ENCODE measurements around the gene KIT. TPM values are rescaled to one million over a fixed set of nuclear protein-coding genes. Genes with fewer than 3 reads are reported as not detected.
A peak's percentile ranks its signal among the peaks of the same experiment; 100 is the strongest.

KIT gene
- total RNA-seq, 2 donors from 2014 or later, result 0.08 to 0.73 TPM

- Mint-ChIP-seq H3K36me3 (no peaks in the 10 kb centered on the region), H3K27ac (no peak overlapping the region), H3K9me3 (no peaks in the 10 kb centered on the region)
- ATAC-seq, result no peak
- DNase-seq (ENCODE audit: low spot score in 2 of 2), result no peak
Measured at GRCh38 chr4:54677853-54678650, 20.3 kb downstream of the KIT start.

- H3K36me3 Mint-ChIP-seq, result no peaks in the 10 kb centered on the region
- DNase-seq (ENCODE audit: low spot score in 2 of 2), result no peak
- no peak for ATAC-seq
- no peaks in the 10 kb centered on the region for H3K9me3 Mint-ChIP-seq
- peak overlapping the region in 1 of 2 donors; percentile 55 for H3K27ac Mint-ChIP-seq
Measured at GRCh38 chr4:54678826-54679225, 21.1 kb downstream of the KIT start.

- no peak for DNase-seq (ENCODE audit: low spot score in 2 of 2)
- H3K36me3 Mint-ChIP-seq, result no peaks in the 10 kb centered on the region
- no peak for ATAC-seq
- H3K9me3 Mint-ChIP-seq, result no peaks in the 10 kb centered on the region
- no peak overlapping the region for H3K27ac Mint-ChIP-seq
Measured at GRCh38 chr4:54679813-54680212, 22.1 kb downstream of the KIT start.

- Mint-ChIP-seq H3K9me3 (no peaks in the 10 kb centered on the region), H3K36me3 (no peaks in the 10 kb centered on the region), H3K27ac (no peak overlapping the region)
- ATAC-seq, result peak; percentile 75 to 84
- peak in 1 of 2 donors; percentile 63 for DNase-seq (ENCODE audit: low spot score in 2 of 2)
Measured at GRCh38 chr4:54683616-54684346, 26.0 kb downstream of the KIT start.

- Mint-ChIP-seq H3K27ac (no peak overlapping the region), H3K36me3 (no peaks in the 10 kb centered on the region), H3K9me3 (no peaks in the 10 kb centered on the region)
- ATAC-seq, result no peak
- no peak for DNase-seq (ENCODE audit: low spot score in 2 of 2)
Measured at GRCh38 chr4:54685810-54686209, 28.1 kb downstream of the KIT start.

GRCh38 chr4:54687887-54688841 lies 30.4 kb downstream of the KIT start:
- DNase-seq (ENCODE audit: low spot score in 2 of 2), result no peak
- Mint-ChIP-seq H3K9me3 (no peaks in the 10 kb centered on the region), H3K36me3 (no peaks in the 10 kb centered on the region), H3K27ac (peak overlapping the region in 1 of 2 donors; percentile 10)
- ATAC-seq, result peak in 1 of 2 donors; percentile 50

GRCh38 chr4:54695337-54695736 lies 37.6 kb downstream of the KIT start:
- Mint-ChIP-seq H3K36me3 (no peaks in the 10 kb centered on the region), H3K9me3 (no peaks in the 10 kb centered on the region), H3K27ac (no peak overlapping the region)
- ATAC-seq, result no peak
- DNase-seq (ENCODE audit: low spot score in 2 of 2), result no peak

GRCh38 chr4:54695788-54696187 lies 38.0 kb downstream of the KIT start:
- no peaks in the 10 kb centered on the region for H3K9me3 Mint-ChIP-seq
- H3K27ac Mint-ChIP-seq, result no peak overlapping the region
- H3K36me3 Mint-ChIP-seq, result no peaks in the 10 kb centered on the region
- ATAC-seq (no peak), DNase-seq (ENCODE audit: low spot score in 2 of 2) (no peak)

GRCh38 chr4:54696649-54697048 lies 38.9 kb downstream of the KIT start:
- no peaks in the 10 kb centered on the region for H3K36me3 Mint-ChIP-seq

GRCh38 chr4:54700986-54701385 lies 43.2 kb downstream of the KIT start:
- Mint-ChIP-seq H3K27ac (no peak overlapping the region), H3K36me3 (no peaks in the 10 kb centered on the region), H3K9me3 (no peaks in the 10 kb centered on the region)
- ATAC-seq, result no peak
- no peak for DNase-seq (ENCODE audit: low spot score in 2 of 2)

More at GRCh38 chr4:54696649-54697048, 38.9 kb downstream of the KIT start:
- H3K27ac Mint-ChIP-seq, result no peak overlapping the region
- no peak for DNase-seq (ENCODE audit: low spot score in 2 of 2)
- ATAC-seq, result no peak
- no peaks in the 10 kb centered on the region for H3K9me3 Mint-ChIP-seq

GRCh38 chr4:54703182-54703581 lies 45.4 kb downstream of the KIT start:
- Mint-ChIP-seq H3K9me3 (no peaks in the 10 kb centered on the region), H3K36me3 (no peaks in the 10 kb centered on the region), H3K27ac (no peak overlapping the region)
- DNase-seq (ENCODE audit: low spot score in 2 of 2) (no peak), ATAC-seq (no peak)

- no peak for ATAC-seq
Measured at GRCh38 chr4:54707406-54707805, 49.6 kb downstream of the KIT start.

GRCh38 chr4:54708339-54709279 lies 50.9 kb downstream of the KIT start:
- DNase-seq (ENCODE audit: low spot score in 2 of 2) (no peak), ATAC-seq (no peak)
- Mint-ChIP-seq H3K27ac (no peak overlapping the region), H3K9me3 (no peaks in the 10 kb centered on the region), H3K36me3 (no peaks in the 10 kb centered on the region)

More at GRCh38 chr4:54707406-54707805, 49.6 kb downstream of the KIT start:
- Mint-ChIP-seq H3K27ac (no peak overlapping the region), H3K9me3 (no peaks in the 10 kb centered on the region), H3K36me3 (no peaks in the 10 kb centered on the region)
- no peak for DNase-seq (ENCODE audit: low spot score in 2 of 2)

GRCh38 chr4:54709400-54709799 lies 51.6 kb downstream of the KIT start:
- Mint-ChIP-seq H3K36me3 (no peaks in the 10 kb centered on the region), H3K27ac (no peak overlapping the region), H3K9me3 (no peaks in the 10 kb centered on the region)
- DNase-seq (ENCODE audit: low spot score in 2 of 2), result no peak
- no peak for ATAC-seq

- no peak for DNase-seq (ENCODE audit: low spot score in 2 of 2)
- Mint-ChIP-seq H3K36me3 (no peaks in the 10 kb centered on the region), H3K9me3 (no peaks in the 10 kb centered on the region), H3K27ac (no peak overlapping the region)
- ATAC-seq, result no peak
Measured at GRCh38 chr4:54712206-54712605, 54.4 kb downstream of the KIT start.

GRCh38 chr4:54714631-54715030 lies 56.9 kb downstream of the KIT start:
- H3K9me3 Mint-ChIP-seq, result no peaks in the 10 kb centered on the region
- ATAC-seq, result no peak
- DNase-seq (ENCODE audit: low spot score in 2 of 2), result no peak
- H3K36me3 Mint-ChIP-seq, result no peaks in the 10 kb centered on the region
- H3K27ac Mint-ChIP-seq, result no peak overlapping the region
